Neural cell (in vitro differentiated cells): ENCODE measurements around the gene TRPV5. TPM values are rescaled to one million over a fixed set of nuclear protein-coding genes. Genes with fewer than 3 reads are reported as not detected.

Experiments used
- H2AFZ ChIP-seq: fragments of 200-600, 300-800 bp; sonication (generic), shearing (Covaris generic); 2 replicates; pipeline ENCODE4 v1.6.0; 2014; ENCODE audit warnings: low read depth, mild to moderate bottlenecking, antibody characterized with exemption, low read length, moderate library complexity
- H3F3A ChIP-seq: fragments of 200-600 bp; shearing (Covaris generic); 2 replicates; pipeline ENCODE4 v1.6.1; 2016; ENCODE audit warnings: mild to moderate bottlenecking, moderate library complexity, mixed read lengths, antibody characterized with exemption, low read length; ENCODE audit not compliant: insufficient read depth, poor library complexity, severe bottlenecking
- H3K27ac ChIP-seq: fragments of 200-600, 300-800 bp; sonication (generic), shearing (Covaris generic); 2 replicates; pipeline ENCODE4 v1.5.1; 2014; ENCODE audit warnings: mild to moderate bottlenecking, low read length, moderate library complexity
- H3K27me3 ChIP-seq: fragments of 300-800, 200-600 bp; sonication (generic), shearing (Covaris generic); 2 replicates; pipeline ENCODE4 v1.6.0; 2014; ENCODE audit warnings: mild to moderate bottlenecking, low read depth, low read length, moderate library complexity; ENCODE audit not compliant: insufficient read depth
- H3K36me3 ChIP-seq: fragments of 300-800, 200-600 bp; sonication (generic), shearing (Covaris generic); 2 replicates; pipeline ENCODE4 v1.5.1; 2014; ENCODE audit warnings: mild to moderate bottlenecking, antibody characterized with exemption, low read length, moderate library complexity; ENCODE audit not compliant: insufficient read depth
- H3K4me2 ChIP-seq: fragments of 300-800, 200-600 bp; sonication (generic), shearing (Covaris generic); 2 replicates; pipeline ENCODE4 v1.6.0; 2014; ENCODE audit warnings: mild to moderate bottlenecking, low read length
- H3K4me3 ChIP-seq: fragments of 300-800, 200-600 bp; sonication (generic), shearing (Covaris generic); 2 replicates; pipeline ENCODE4 v1.5.1; 2014; ENCODE audit warnings: mild to moderate bottlenecking, low read length, moderate library complexity
- H3K79me2 ChIP-seq: fragments of 200-600 bp; shearing (Covaris generic); replicated peaks from 2 replicates; pipeline ENCODE4 v1.6.0; 2014; ENCODE audit warnings: mild to moderate bottlenecking, low read length, moderate library complexity; ENCODE audit not compliant: insufficient read depth
- H3K9ac ChIP-seq: fragments of 300-800, 200-600 bp; sonication (generic), shearing (Covaris generic); 2 replicates; pipeline ENCODE4 v1.6.1; 2016; ENCODE audit warnings: mild to moderate bottlenecking, low read length, mixed read lengths
- H3K9me2 ChIP-seq: fragments of 200-600 bp; shearing (Covaris generic); 2 replicates; pipeline ENCODE4 v1.6.1; 2016; ENCODE audit warnings: mild to moderate bottlenecking, low read length, mixed read lengths; ENCODE audit not compliant: insufficient read depth
- H3K9me3 ChIP-seq: fragments of 200-600, 300-800 bp; sonication (generic), shearing (Covaris generic); 2 replicates; pipeline ENCODE4 v1.6.1; 2016; ENCODE audit warnings: mild to moderate bottlenecking, mixed run types, low read length, moderate library complexity, mixed read lengths
- H4K20me1 ChIP-seq: fragments of 200-600 bp; shearing (Covaris generic); 2 replicates; pipeline ENCODE4 v1.6.1; 2016; ENCODE audit warnings: mild to moderate bottlenecking, mixed run types; ENCODE audit not compliant: insufficient read depth
- CTCF ChIP-seq: fragments of 450-650 bp; IDR thresholded peaks from 2 replicates; pipeline ENCODE4 v1.5.1; 2014; ENCODE audit warnings: antibody characterized with exemption, mild to moderate bottlenecking, moderate library complexity; ENCODE audit not compliant: poor library complexity, severe bottlenecking
- EP300 ChIP-seq: fragments of 450-650 bp; conservative IDR thresholded peaks from 2 replicates; pipeline ENCODE4 v1.6.1; 2014; ENCODE audit warnings: antibody characterized with exemption, mild to moderate bottlenecking, moderate library complexity; ENCODE audit not compliant: poor library complexity, severe bottlenecking
- EZH2 ChIP-seq: fragments of 200-600, 300-800 bp; shearing (Covaris generic), sonication (generic); IDR thresholded peaks from 2 replicates; pipeline ENCODE4 v1.6.1; 2014; ENCODE audit warnings: antibody characterized with exemption, low read length, borderline replicate concordance, mild to moderate bottlenecking; ENCODE audit not compliant: insufficient read depth, poor library complexity, severe bottlenecking
- MXI1 ChIP-seq: fragments of 450-650 bp; conservative IDR thresholded peaks from 2 replicates; pipeline ENCODE4 v1.6.1; 2014; ENCODE audit warnings: antibody characterized with exemption, mild to moderate bottlenecking; ENCODE audit not compliant: poor library complexity, severe bottlenecking
- POLR2AphosphoS5 ChIP-seq: IDR thresholded peaks from 2 replicates; pipeline ENCODE4 v1.6.1; 2012
- RAD21 ChIP-seq: fragments of 450-650 bp; conservative IDR thresholded peaks from 2 replicates; pipeline ENCODE4 v1.6.1; 2014; ENCODE audit warnings: antibody characterized with exemption, mild to moderate bottlenecking, moderate library complexity
- REST ChIP-seq: IDR thresholded peaks from 2 replicates; pipeline ENCODE4 v1.6.1; 2012; ENCODE audit warnings: borderline replicate concordance
- SMC3 ChIP-seq: fragments of 450-650 bp; conservative IDR thresholded peaks from 2 replicates; pipeline ENCODE4 v1.6.1; 2014; ENCODE audit warnings: antibody characterized with exemption, mild to moderate bottlenecking, moderate library complexity; ENCODE audit not compliant: poor library complexity
- TAF1 ChIP-seq: IDR thresholded peaks from 2 replicates; pipeline ENCODE4 v1.6.1; 2012; ENCODE audit warnings: low read depth
- polyA plus RNA-seq: library from polyadenylated mRNA; depleted of rRNA; stranded (reverse); fragments of >200 nt; gene quantifications from 2 replicates; pipeline ENCODE4 v1.2.3, GENCODE V29; 2014

The TRPV5 gene
- polyA plus RNA-seq, 1 donor from 2014 or later, result not detected

GRCh38 chr7:142878315-142878714 is 55.2 kb downstream of the TRPV5 start:
- H3K9me3 ChIP-seq, result no peaks in the 10 kb centered on the region
- no peaks in the 10 kb centered on the region for H3F3A ChIP-seq
- H3K9me2 ChIP-seq, result no peaks in the 10 kb centered on the region
- H3K4me3 ChIP-seq, result no peak overlapping the region
- no peak overlapping the region for H3K27ac ChIP-seq
- H2AFZ ChIP-seq, result no peak overlapping the region
- H4K20me1 ChIP-seq, result no peaks in the 10 kb centered on the region
- no peaks in the 10 kb centered on the region for H3K27me3 ChIP-seq
- no peak for TF ChIP-seq MXI1
- no peak for TF ChIP-seq TAF1
- no peak for TF ChIP-seq REST
- TF ChIP-seq SMC3, result no peak
- no peak for TF ChIP-seq EZH2
- no peak for TF ChIP-seq RAD21
- no peak for TF ChIP-seq POLR2AphosphoS5
- no peak for TF ChIP-seq CTCF
- TF ChIP-seq EP300, result no peak
- no peak overlapping the region for H3K9ac ChIP-seq
- H3K79me2 ChIP-seq, result no peaks in the 10 kb centered on the region
- no peaks in the 10 kb centered on the region for H3K36me3 ChIP-seq
- no peak overlapping the region for H3K4me2 ChIP-seq

GRCh38 chr7:142876991-142877910 is 56.3 kb downstream of the TRPV5 start:
- Histone ChIP-seq H3K9ac (no peak overlapping the region), H3K4me2 (no peak overlapping the region), H3K9me3 (no peaks in the 10 kb centered on the region), H3F3A (no peaks in the 10 kb centered on the region), H3K27me3 (no peaks in the 10 kb centered on the region), H3K4me3 (no peak overlapping the region), H3K36me3 (no peaks in the 10 kb centered on the region), H3K79me2 (no peaks in the 10 kb centered on the region), H3K9me2 (no peaks in the 10 kb centered on the region), H3K27ac (no peak overlapping the region), H2AFZ (no peak overlapping the region), H4K20me1 (no peaks in the 10 kb centered on the region)
- no peak for TF ChIP-seq CTCF
- no peak for TF ChIP-seq EZH2
- no peak for TF ChIP-seq MXI1
- TF ChIP-seq POLR2AphosphoS5, result no peak
- TF ChIP-seq RAD21, result no peak
- no peak for TF ChIP-seq TAF1
- TF ChIP-seq EP300, result no peak
- no peak for TF ChIP-seq SMC3
- no peak for TF ChIP-seq REST
